Fibroblast of lung (primary cell): ENCODE results near the gene RBMS1. TPM values are rescaled to one million over a fixed set of nuclear protein-coding genes. Genes with fewer than 3 reads are reported as not detected.

Experiments used
- DNase-seq, 2 donors: peaks; one replicate each; pipeline versions ENCODE4 v3.0.0 to v3.0.0-alpha.2; 2010; ENCODE audit warnings: low read depth in 2 of 2
- H2AFZ ChIP-seq: 2 replicates; pipeline ENCODE4 v1.5.1; 2012; ENCODE audit warnings: low read length, control low read depth, inconsistent platforms
- H3K27ac ChIP-seq: 2 replicates; pipeline ENCODE4 v1.5.1; 2011; ENCODE audit warnings: low read length, control low read depth; ENCODE audit not compliant: insufficient read depth
- H3K27me3 ChIP-seq: 2 replicates; pipeline ENCODE4 v1.5.1; 2011; ENCODE audit warnings: mild to moderate bottlenecking, low read length; ENCODE audit not compliant: control insufficient read depth, insufficient read depth
- H3K36me3 ChIP-seq: 2 replicates; pipeline ENCODE4 v1.5.1; 2011; ENCODE audit warnings: low read length; ENCODE audit not compliant: control insufficient read depth, insufficient read depth
- H3K4me1 ChIP-seq: 2 replicates; pipeline ENCODE4 v1.5.1; 2011; ENCODE audit warnings: low read length; ENCODE audit not compliant: control insufficient read depth, insufficient read depth; ENCODE audit errors: extremely low read depth
- H3K4me2 ChIP-seq: 2 replicates; pipeline ENCODE4 v1.5.1; 2011; ENCODE audit warnings: low read length, control low read depth; ENCODE audit not compliant: insufficient read depth; ENCODE audit errors: extremely low read depth
- H3K4me3 ChIP-seq, 4 experiments: fragments of 200-600 bp in 1 of 4; sonication (generic) in 1 of 4; replicated peaks in 1 of 4; 2 replicates each; pipeline ENCODE4 v1.5.1; 2011 to 2016; ENCODE audit warnings: low read length in 4 of 4, low read depth in 3 of 4, mild to moderate bottlenecking in 3 of 4, control low read depth in 2 of 4, inconsistent platforms in 1 of 4, mixed read lengths in 1 of 4; ENCODE audit not compliant: insufficient read depth in 1 of 4; ENCODE audit errors: control extremely low read depth in 1 of 4
- H3K79me2 ChIP-seq: 2 replicates; pipeline ENCODE4 v1.5.1; 2012; ENCODE audit warnings: mild to moderate bottlenecking, low read length, inconsistent platforms; ENCODE audit not compliant: control insufficient read depth, insufficient read depth
- H3K9ac ChIP-seq: 2 replicates; pipeline ENCODE4 v1.5.1; 2011; ENCODE audit warnings: mild to moderate bottlenecking, low read length, control low read depth; ENCODE audit not compliant: insufficient read depth
- H3K9me3 ChIP-seq: 2 replicates; pipeline ENCODE4 v1.5.1; 2012; ENCODE audit warnings: low read depth, low read length; ENCODE audit not compliant: control insufficient read depth, insufficient read depth
- H4K20me1 ChIP-seq: 2 replicates; pipeline ENCODE4 v1.5.1; 2011; ENCODE audit warnings: low read length; ENCODE audit not compliant: control insufficient read depth, insufficient read depth; ENCODE audit errors: extremely low read depth
- CTCF ChIP-seq, 2 donors: IDR thresholded peaks in 1 of 2; conservative IDR thresholded peaks in 1 of 2; 1 replicate in 1 of 2; 2 replicates in 1 of 2; pipeline ENCODE4 v1.5.1; 2011 to 2012; ENCODE audit warnings: low read length in 2 of 2, control low read depth in 1 of 2, inconsistent platforms in 1 of 2, low read depth in 1 of 2, mild to moderate bottlenecking in 1 of 2
- EZH2 ChIP-seq: IDR thresholded peaks from 2 replicates; pipeline ENCODE4 v1.5.1; 2012; ENCODE audit warnings: low read length, control low read depth, mild to moderate bottlenecking; ENCODE audit errors: missing control alignments
- polyA plus RNA-seq, 2 donors: library from polyadenylated mRNA; depleted of rRNA in 1 of 2; stranded (reverse) in 1 of 2; unstranded in 1 of 2; fragments of >200 nt; gene quantifications; 2 replicates each; pipeline ENCODE4 v1.2.1, GENCODE V29; 2011 to 2012; ENCODE audit warnings: missing spikeins in 1 of 2
- total RNA-seq: library from RNA; depleted of rRNA; stranded (reverse); fragments of >200 nt; gene quantifications from 2 replicates; pipeline ENCODE4 v1.2.1, GENCODE V29; 2014

RBMS1 gene
- total and polyA plus RNA-seq, 2 donors (not counting 1 experiment from before 2014, with no cell fraction given) = 77.3 to 146 TPM

- TF ChIP-seq EZH2 = no peak
- no peak for TF ChIP-seq CTCF (conservative IDR thresholded peaks at IDR 0.05 in 1 of 2, IDR thresholded peaks at IDR 0.05 in 1 of 2; ENCODE audit: low read depth in 1 of 2, low read length in 2 of 2)
- no peaks in the 10 kb centered on the region for H4K20me1 ChIP-seq
- DNase-seq = no peak
These were observed 84.7 kb downstream of the RBMS1 start for GRCh38 chr2:160408959-160409291.

GRCh38 chr2:160408173-160408958 lies 85.2 kb downstream of the RBMS1 start:
- no peaks in the 10 kb centered on the region for H3K36me3 ChIP-seq
- H3K9me3 ChIP-seq = no peaks in the 10 kb centered on the region
- peak overlapping the region; percentile 56 for H3K9ac ChIP-seq
- peaks cover 71% of the 10 kb centered on the region for H3K79me2 ChIP-seq
- no peak for DNase-seq
- no peak for TF ChIP-seq CTCF (conservative IDR thresholded peaks at IDR 0.05 in 1 of 2, IDR thresholded peaks at IDR 0.05 in 1 of 2; ENCODE audit: low read depth in 1 of 2, low read length in 2 of 2)
- no peak for TF ChIP-seq EZH2
- H3K27ac ChIP-seq = peak overlapping the region; percentile 69
- H4K20me1 ChIP-seq = no peaks in the 10 kb centered on the region
- peaks cover 12% of the 10 kb centered on the region for H3K4me1 ChIP-seq
- no peak overlapping the region for H2AFZ ChIP-seq
- H3K4me3 ChIP-seq = peak overlapping the region; percentile 16 to 54 (median 34)
- no peaks in the 10 kb centered on the region for H3K27me3 ChIP-seq
- H3K4me2 ChIP-seq = peak overlapping the region; percentile 83

More at GRCh38 chr2:160408959-160409291, 84.7 kb downstream of the RBMS1 start:
- no peak overlapping the region for H3K9ac ChIP-seq
- peak overlapping the region; percentile 69 for H3K27ac ChIP-seq
- H3K27me3 ChIP-seq = no peaks in the 10 kb centered on the region
- no peak overlapping the region for H2AFZ ChIP-seq
- no peak overlapping the region for H3K4me3 ChIP-seq
- H3K79me2 ChIP-seq = peaks cover 66% of the 10 kb centered on the region
- no peaks in the 10 kb centered on the region for H3K36me3 ChIP-seq
- H3K4me1 ChIP-seq = peaks cover 8% of the 10 kb centered on the region
- H3K4me2 ChIP-seq = no peak overlapping the region
- H3K9me3 ChIP-seq = no peaks in the 10 kb centered on the region

GRCh38 chr2:160407393-160408172 lies 86.0 kb downstream of the RBMS1 start:
- Histone ChIP-seq H3K79me2 (peaks cover 76% of the 10 kb centered on the region), H3K27me3 (no peaks in the 10 kb centered on the region), H3K36me3 (no peaks in the 10 kb centered on the region), H3K9ac (peak overlapping the region; percentile 93), H3K4me3 (peak overlapping the region; percentile 41 to 77 (median 56)), H3K27ac (peak overlapping the region; percentile 92), H2AFZ (no peak overlapping the region), H3K9me3 (no peaks in the 10 kb centered on the region), H3K4me1 (peaks cover 17% of the 10 kb centered on the region), H4K20me1 (peaks cover 2% of the 10 kb centered on the region), H3K4me2 (peak overlapping the region; percentile 83)
- DNase-seq = peak; percentile 51 to 72
- TF ChIP-seq EZH2 = no peak
- TF ChIP-seq CTCF (conservative IDR thresholded peaks at IDR 0.05 in 1 of 2, IDR thresholded peaks at IDR 0.05 in 1 of 2; ENCODE audit: low read depth in 1 of 2, low read length in 2 of 2) = peak in 1 of 2 donors; percentile 8
